ENCODE measurements around the gene KANSL1.

KANSL1 gene

GRCh38 chr17:45995627-45996270 is 197.5 kb downstream of the KANSL1 start:
- DNase-seq: no peak

DNA sequence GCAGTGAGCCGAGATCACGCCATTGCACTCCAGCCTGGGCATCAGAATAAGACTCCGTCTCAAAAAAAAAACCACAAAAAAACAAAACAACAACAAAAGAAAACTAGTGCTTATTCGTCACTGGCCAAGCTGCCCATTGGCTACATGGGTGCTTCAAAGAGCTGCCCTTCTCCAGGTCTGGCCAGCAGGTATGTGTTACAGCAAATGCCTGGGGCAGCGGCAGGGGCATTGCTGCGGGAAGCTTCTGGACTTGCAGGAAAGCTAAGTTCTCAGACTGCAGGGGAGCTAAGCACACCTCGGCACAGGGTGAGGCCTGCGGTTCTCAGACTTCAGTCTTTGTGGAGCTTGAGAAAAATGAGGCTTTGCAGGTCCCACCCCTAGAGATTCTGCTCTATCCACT is 198.2 kb downstream of the KANSL1 start:
- no peak for DNase-seq

GRCh38 chr17:45993962-45994627 is 199.1 kb downstream of the KANSL1 start:
- DNase-seq: no peak

DNA sequence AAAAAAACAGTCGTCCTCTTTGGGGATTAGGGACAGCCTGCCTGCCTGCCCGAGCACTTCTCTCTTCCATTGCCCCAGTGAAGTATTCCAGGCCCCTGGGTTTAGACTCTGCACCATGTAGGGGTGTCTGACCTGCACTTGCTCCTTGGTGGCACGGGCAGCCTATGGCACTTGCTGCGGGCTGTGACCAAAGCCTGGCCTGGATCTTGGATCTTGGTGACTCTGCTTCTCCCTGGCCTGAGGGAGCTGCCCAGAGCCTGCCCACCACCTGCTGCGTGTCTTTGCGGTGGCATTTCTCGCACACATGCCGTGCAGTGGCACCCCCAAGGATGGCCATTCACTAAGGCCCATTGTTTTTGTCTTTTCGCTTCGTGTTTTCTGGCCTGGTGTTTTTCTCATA is 200.3 kb downstream of the KANSL1 start:
- no peak for DNase-seq

- no peak for DNase-seq
Measured at GRCh38 chr17:45992175-45992574, 201.1 kb downstream of the KANSL1 start.

- no peak for DNase-seq
Measured at GRCh38 chr17:45991341-45991740, 201.9 kb downstream of the KANSL1 start.

- no peak for DNase-seq
Measured at GRCh38 chr17:45990886-45991285, 202.3 kb downstream of the KANSL1 start.

DNA sequence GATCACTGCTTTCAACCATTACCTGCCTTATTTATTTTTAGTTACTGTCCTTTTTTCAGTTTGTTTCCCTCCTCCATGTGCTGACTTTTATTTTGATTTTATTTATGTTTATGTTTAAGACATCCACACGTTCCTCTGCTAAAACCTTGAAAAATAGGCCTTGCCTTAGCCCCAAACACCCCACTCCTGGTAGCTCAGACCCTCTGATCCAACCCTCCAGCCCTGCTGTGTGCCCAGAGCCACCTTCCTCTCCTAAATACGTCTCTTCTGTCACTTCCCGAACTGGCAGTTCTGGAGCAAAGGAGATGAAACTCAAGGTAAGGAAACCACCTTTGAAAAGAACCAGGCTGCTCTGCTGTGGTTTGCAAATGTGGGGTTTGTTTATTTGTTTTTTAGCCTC is 203.5 kb downstream of the KANSL1 start:
- no peak for DNase-seq

DNA sequence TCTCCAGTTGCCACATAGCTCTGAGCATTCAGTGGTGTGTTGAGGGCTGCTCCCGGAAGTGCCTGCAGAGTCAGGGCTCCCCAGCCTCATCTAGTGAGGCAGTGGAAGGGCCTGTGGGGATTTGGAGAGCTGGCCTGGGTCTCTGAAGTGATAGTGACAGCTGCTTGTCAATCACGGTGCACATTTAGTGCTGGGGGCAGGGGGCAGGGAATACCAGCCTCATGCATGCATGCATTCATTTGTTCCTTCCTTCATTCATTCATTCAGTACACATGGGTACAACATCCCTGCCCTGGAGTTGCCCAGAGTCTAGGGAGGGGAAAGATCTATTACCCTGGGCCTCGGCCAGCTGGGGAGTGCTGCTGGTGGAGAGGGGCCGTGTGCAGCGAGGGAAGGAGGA is 205.5 kb downstream of the KANSL1 start:
- no peak for DNase-seq

DNA sequence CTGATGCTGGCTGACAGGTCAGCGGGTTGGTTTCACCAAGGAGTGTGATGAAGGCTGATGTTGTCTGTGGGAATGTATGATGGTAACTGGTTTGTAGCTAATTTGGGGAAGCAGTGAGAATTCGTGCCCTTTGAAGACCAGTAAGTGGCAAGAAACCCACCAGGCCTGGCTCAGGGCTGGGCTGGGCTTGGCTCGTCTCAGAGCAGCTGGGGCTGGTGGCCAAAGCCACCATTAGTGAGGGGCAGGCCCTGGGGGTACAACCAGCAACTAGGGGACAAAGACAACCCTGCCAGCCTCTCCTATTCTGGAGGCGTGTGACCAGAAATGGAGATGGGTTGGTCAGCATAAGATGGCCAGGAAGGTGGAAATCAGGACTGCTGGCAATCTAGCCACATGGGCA is 207.2 kb downstream of the KANSL1 start:
- DNase-seq: no peak

DNA sequence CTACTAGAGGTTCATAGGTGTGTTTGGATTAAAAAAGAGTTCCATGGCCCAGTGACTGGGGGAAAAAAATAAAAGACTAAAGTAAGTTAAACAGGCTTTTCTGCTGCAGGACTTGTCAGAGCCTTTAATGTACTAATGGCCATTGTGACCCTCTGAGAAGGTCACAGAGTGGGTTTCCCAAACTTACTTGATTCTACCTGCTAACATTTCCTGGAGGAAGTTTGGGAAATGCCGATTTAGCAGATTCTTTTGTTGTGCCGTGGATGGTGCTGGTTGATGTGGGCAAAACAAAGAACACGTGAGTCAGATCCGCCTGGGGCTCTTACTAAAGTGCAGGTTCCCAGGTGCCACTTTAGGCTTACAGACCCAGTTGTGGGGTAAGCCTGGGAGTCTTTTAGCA is 207.8 kb downstream of the KANSL1 start:
- no peak for DNase-seq

GRCh38 chr17:45984368-45984767 is 208.9 kb downstream of the KANSL1 start:
- no peak for DNase-seq

GRCh38 chr17:45983614-45984310 is 209.5 kb downstream of the KANSL1 start:
- no peak for DNase-seq

GRCh38 chr17:45982791-45983613 is 210.2 kb downstream of the KANSL1 start:
- no peak for DNase-seq

- DNase-seq: no peak
Measured at GRCh38 chr17:45981306-45981705, 211.9 kb downstream of the KANSL1 start.

- DNase-seq: no peak
Measured at GRCh38 chr17:45980855-45981254, 212.4 kb downstream of the KANSL1 start.
